ENCODE results near the gene AGTPBP1.

GRCh38 chr9:85554349-85554748 is 187.4 kb downstream of the AGTPBP1 start:
- no peak for TF ChIP-seq CTCF (IDR thresholded peaks at IDR 0.05; ENCODE audit: low read length)
- no peak for TF ChIP-seq EZH2 (optimal IDR thresholded peaks at IDR 0.05; ENCODE audit: low read depth, low read length)

Data from MM.1S (cell line).